ENCODE measurements around the gene ANKHD1. TPM values are rescaled to one million over a fixed set of nuclear protein-coding genes. Genes with fewer than 3 reads are reported as not detected.

The ANKHD1 gene
- total RNA-seq, 1 experiment from 2014 or later, result 109 TPM

- Histone ChIP-seq H3K36me3 (ENCODE audit: low read depth) (peaks cover 7% of the 10 kb centered on the region; the same call in 1 of the 2 replicates), H3K4me2 (no peak within 1 kb of the TSS), H3K4me1 (replicated peaks; ENCODE audit: insufficient read depth) (no peaks in the 10 kb centered on the region), H3K27me3 (ENCODE audit: insufficient read depth, low read depth) (no peaks in the 10 kb centered on the region), H4K20me1 (ENCODE audit: insufficient read depth) (peaks cover 4% of the 10 kb centered on the region; the same call in 1 of the 2 replicates), H3K27ac (no peak within 1 kb of the TSS), H3K79me2 (ENCODE audit: low read depth) (no peaks in the 10 kb centered on the region), H3K4me3 (no peak within 1 kb of the TSS), H3F3A (ENCODE audit: insufficient read depth, low read depth) (peaks cover 33% of the 10 kb centered on the region; the same call in 1 of the 2 replicates), H3K9me3 (ENCODE audit: insufficient read depth, low read depth) (no peaks in the 10 kb centered on the region), H3K9me2 (ENCODE audit: insufficient read depth) (no peaks in the 10 kb centered on the region), H2AFZ (no peak within 1 kb of the TSS)
- intact Hi-C loops (cut with micrococcal nuclease; ENCODE audit: unreplicated experiment), result no loop called here
- no TSS peak for BruUV-seq (replicated peaks)
- CTCF ChIA-PET, result no interaction called here
- POLR2A ChIA-PET (ENCODE audit: unreplicated experiment), result interaction anchor here (0.6 kb wide), 1 partner anchor 10 kb away, joined by 3 read pairs; the partner anchor contains the start of gene SRA1
- DNase-seq, result no peak
- TF ChIP-seq CTCF (conservative IDR thresholded peaks at IDR 0.05), result no peak
- no peak for TF ChIP-seq EZH2 (IDR thresholded peaks at IDR 0.05; ENCODE audit: low read depth)
These were observed 146.1 kb downstream of the ANKHD1 start, which contains the start of gene EIF4EBP3 for GRCh38 chr5:140547508-140548299. Gene EIF4EBP3, plus strand, starts transcription at chr5:140547662. Its CDS starts 76 bp downstream, at chr5:140547738.

- H4K20me1 ChIP-seq (ENCODE audit: insufficient read depth), result peaks cover 4% of the 10 kb centered on the region; the same call in 1 of the 2 replicates
- no peaks in the 10 kb centered on the region for H3K4me1 ChIP-seq (replicated peaks; ENCODE audit: insufficient read depth)
- no peak overlapping the region for H2AFZ ChIP-seq
- no peaks in the 10 kb centered on the region for H3K79me2 ChIP-seq (ENCODE audit: low read depth)
- intact Hi-C loops (cut with micrococcal nuclease; ENCODE audit: unreplicated experiment), result no loop called here
- no TSS peak for BruUV-seq (replicated peaks)
- peaks cover 7% of the 10 kb centered on the region; the same call in 1 of the 2 replicates for H3K36me3 ChIP-seq (ENCODE audit: low read depth)
- H3K27ac ChIP-seq, result no peak overlapping the region
- TF ChIP-seq CTCF (conservative IDR thresholded peaks at IDR 0.05), result no peak
- TF ChIP-seq EZH2 (IDR thresholded peaks at IDR 0.05; ENCODE audit: low read depth), result no peak
- H3F3A ChIP-seq (ENCODE audit: insufficient read depth, low read depth), result peaks cover 33% of the 10 kb centered on the region; the same call in 1 of the 2 replicates
- CTCF ChIA-PET, result no interaction called here
- no peak overlapping the region for H3K4me3 ChIP-seq
- no peak overlapping the region for H3K4me2 ChIP-seq
- no peaks in the 10 kb centered on the region for H3K27me3 ChIP-seq (ENCODE audit: insufficient read depth, low read depth)
- no peaks in the 10 kb centered on the region for H3K9me2 ChIP-seq (ENCODE audit: insufficient read depth)
- POLR2A ChIA-PET (ENCODE audit: unreplicated experiment), result interaction anchor here (0.6 kb wide), 1 partner anchor 9 kb away, joined by 3 read pairs; the partner anchor contains the start of gene SRA1
- no peak for DNase-seq
- H3K9me3 ChIP-seq (ENCODE audit: insufficient read depth, low read depth), result no peaks in the 10 kb centered on the region
These were observed 146.7 kb downstream of the ANKHD1 start for GRCh38 chr5:140548300-140548688.

GRCh38 chr5:140548791-140549190 is 147.2 kb downstream of the ANKHD1 start:
- POLR2A ChIA-PET (ENCODE audit: unreplicated experiment), result no interaction called here
- H4K20me1 ChIP-seq (ENCODE audit: insufficient read depth), result peaks cover 4% of the 10 kb centered on the region; the same call in 1 of the 2 replicates
- no peak overlapping the region for H3K4me3 ChIP-seq
- peaks cover 7% of the 10 kb centered on the region; the same call in 1 of the 2 replicates for H3K36me3 ChIP-seq (ENCODE audit: low read depth)
- H3K9me3 ChIP-seq (ENCODE audit: insufficient read depth, low read depth), result no peaks in the 10 kb centered on the region
- H3K4me1 ChIP-seq (replicated peaks; ENCODE audit: insufficient read depth), result no peaks in the 10 kb centered on the region
- no peaks in the 10 kb centered on the region for H3K27me3 ChIP-seq (ENCODE audit: insufficient read depth, low read depth)
- no peak for DNase-seq
- CTCF ChIA-PET, result no interaction called here
- peak overlapping the region; percentile 38; the same call in 1 of the 2 replicates for H3K27ac ChIP-seq
- H3K4me2 ChIP-seq, result no peak overlapping the region
- no peak for TF ChIP-seq CTCF (conservative IDR thresholded peaks at IDR 0.05)
- no peak for TF ChIP-seq EZH2 (IDR thresholded peaks at IDR 0.05; ENCODE audit: low read depth)
- BruUV-seq (replicated peaks), result no TSS peak
- H2AFZ ChIP-seq, result no peak overlapping the region
- intact Hi-C loops (cut with micrococcal nuclease; ENCODE audit: unreplicated experiment), result no loop called here
- H3K79me2 ChIP-seq (ENCODE audit: low read depth), result no peaks in the 10 kb centered on the region
- peaks cover 33% of the 10 kb centered on the region; the same call in 1 of the 2 replicates for H3F3A ChIP-seq (ENCODE audit: insufficient read depth, low read depth)
- H3K9me2 ChIP-seq (ENCODE audit: insufficient read depth), result no peaks in the 10 kb centered on the region
